MM.1S (cell line): ENCODE data around the gene MYRIP.

Source experiments
- EZH2 ChIP-seq: fragments of 300-600 bp; sonication (generic); optimal IDR thresholded peaks from 2 replicates; pipeline ENCODE3; 2017; ENCODE audit warnings: low read depth, mild to moderate bottlenecking, antibody characterized with exemption, low read length, mixed read lengths
- EZH2phosphoT487 ChIP-seq: fragments of 300-600 bp; sonication (generic); IDR thresholded peaks from 2 replicates; pipeline ENCODE4 v1.6.1; 2018; ENCODE audit warnings: antibody characterized with exemption, low read length
- TF ChIP-seq, protein P1 (sequence below): fragments of 300-600 bp; sonication (generic); IDR thresholded peaks from 2 replicates; pipeline ENCODE4 v1.5.1; 2016; ENCODE audit warnings: antibody characterized with exemption, low read length, mixed read lengths

DNA sequence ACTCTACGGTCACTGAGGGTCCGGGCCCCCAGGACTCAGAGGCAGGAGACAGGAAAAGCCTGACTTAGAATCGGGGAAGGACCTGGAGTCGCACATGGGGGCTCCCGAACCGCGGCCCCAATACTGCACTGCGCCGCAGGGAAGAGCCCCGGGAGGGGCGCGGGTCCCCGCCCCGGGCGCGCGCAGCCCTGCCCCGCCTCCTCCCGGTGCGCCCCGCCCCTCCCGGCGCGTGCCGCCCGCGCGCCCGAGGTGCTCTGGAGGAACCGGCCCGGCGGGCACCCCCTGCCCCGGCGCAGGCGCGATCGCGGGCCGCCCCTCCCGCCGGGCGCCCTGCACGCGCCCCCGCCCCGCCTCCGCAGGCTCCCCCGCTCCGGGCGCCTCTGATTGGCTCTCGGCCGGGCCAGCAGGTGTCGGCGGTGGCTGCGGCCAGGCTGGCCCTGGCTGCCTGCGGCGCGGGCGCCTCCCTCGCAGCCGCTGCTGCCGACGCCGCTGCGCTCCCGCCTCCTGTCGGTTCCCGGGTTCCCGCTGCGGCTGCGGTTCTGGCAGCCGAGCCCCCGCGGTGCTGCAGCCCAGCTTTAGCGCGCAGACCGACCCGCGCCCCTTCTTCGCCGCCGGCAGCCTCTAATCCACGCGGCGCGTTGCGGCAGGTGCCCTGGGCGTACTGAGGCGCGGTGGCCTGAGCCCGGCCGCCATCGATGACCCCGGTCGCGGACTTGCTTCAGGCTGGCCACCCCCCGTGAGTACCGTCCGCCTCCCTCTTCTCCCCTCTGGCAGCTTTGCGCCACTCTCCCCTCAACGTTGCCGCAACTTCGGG is at the start of gene MYRIP:
- TF ChIP-seq, protein P1, sequence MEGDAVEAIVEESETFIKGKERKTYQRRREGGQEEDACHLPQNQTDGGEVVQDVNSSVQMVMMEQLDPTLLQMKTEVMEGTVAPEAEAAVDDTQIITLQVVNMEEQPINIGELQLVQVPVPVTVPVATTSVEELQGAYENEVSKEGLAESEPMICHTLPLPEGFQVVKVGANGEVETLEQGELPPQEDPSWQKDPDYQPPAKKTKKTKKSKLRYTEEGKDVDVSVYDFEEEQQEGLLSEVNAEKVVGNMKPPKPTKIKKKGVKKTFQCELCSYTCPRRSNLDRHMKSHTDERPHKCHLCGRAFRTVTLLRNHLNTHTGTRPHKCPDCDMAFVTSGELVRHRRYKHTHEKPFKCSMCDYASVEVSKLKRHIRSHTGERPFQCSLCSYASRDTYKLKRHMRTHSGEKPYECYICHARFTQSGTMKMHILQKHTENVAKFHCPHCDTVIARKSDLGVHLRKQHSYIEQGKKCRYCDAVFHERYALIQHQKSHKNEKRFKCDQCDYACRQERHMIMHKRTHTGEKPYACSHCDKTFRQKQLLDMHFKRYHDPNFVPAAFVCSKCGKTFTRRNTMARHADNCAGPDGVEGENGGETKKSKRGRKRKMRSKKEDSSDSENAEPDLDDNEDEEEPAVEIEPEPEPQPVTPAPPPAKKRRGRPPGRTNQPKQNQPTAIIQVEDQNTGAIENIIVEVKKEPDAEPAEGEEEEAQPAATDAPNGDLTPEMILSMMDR = no peak
- TF ChIP-seq EZH2 = no peak
- TF ChIP-seq EZH2phosphoT487 = no peak
